Right renal cortex interstitium (tissue), 3 donors: ENCODE results near the gene THBD. TPM values are rescaled to one million over a fixed set of nuclear protein-coding genes. Genes with fewer than 3 reads are reported as not detected.
"Not testable (repeated sequence)": the region's sequence is repeated elsewhere in the genome, so short reads cannot be mapped to it uniquely, and the experiment has no call there.

ENCODE experiments used
- DNase-seq, 3 donors: peaks; one replicate each; pipeline ENCODE4 v3.0.0-alpha.2; 2013; ENCODE audit warnings: low read depth in 3 of 3, low spot score in 2 of 3
- polyA plus RNA-seq, 3 donors: library from polyadenylated mRNA; unstranded; fragments of 120-200 nt; gene quantifications; one replicate each; pipeline ENCODE4 v1.2.1, GENCODE V29; 2013; ENCODE audit not compliant: insufficient read length in 3 of 3

THBD gene
- polyA plus RNA-seq, 3 donors = 4.3 to 5.3 (median 5.2) TPM

GRCh38 chr20:23039136-23039875 is 10.2 kb downstream of the THBD start:
- no peak for DNase-seq

DNA sequence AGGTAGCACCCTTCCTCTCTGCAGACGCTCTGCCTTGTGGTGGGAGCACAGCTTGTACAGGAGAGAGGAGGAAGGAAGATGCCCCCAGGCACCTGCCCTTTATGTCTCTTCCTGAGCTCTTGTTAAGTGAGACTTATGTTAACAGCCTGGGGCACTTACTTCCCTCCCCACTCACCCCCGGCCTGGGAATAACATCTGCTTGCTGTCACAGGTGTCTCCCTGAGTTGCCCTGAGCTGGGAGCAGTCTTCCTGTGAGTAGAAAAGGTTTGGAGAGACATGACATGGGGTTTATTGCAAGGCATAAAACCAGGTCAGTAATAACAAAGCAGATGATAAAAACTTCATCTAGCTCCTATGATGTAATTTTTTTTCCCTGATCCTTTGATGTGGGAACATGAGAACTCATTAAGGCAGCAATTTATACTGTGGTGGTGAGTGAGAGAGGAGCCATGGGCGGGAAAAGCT is 12.4 kb downstream of the THBD start:
- DNase-seq = no peak

GRCh38 chr20:23036371-23036770 is 13.1 kb downstream of the THBD start:
- DNase-seq = no peak

GRCh38 chr20:23035731-23036130 is 13.7 kb downstream of the THBD start:
- no peak for DNase-seq

DNA sequence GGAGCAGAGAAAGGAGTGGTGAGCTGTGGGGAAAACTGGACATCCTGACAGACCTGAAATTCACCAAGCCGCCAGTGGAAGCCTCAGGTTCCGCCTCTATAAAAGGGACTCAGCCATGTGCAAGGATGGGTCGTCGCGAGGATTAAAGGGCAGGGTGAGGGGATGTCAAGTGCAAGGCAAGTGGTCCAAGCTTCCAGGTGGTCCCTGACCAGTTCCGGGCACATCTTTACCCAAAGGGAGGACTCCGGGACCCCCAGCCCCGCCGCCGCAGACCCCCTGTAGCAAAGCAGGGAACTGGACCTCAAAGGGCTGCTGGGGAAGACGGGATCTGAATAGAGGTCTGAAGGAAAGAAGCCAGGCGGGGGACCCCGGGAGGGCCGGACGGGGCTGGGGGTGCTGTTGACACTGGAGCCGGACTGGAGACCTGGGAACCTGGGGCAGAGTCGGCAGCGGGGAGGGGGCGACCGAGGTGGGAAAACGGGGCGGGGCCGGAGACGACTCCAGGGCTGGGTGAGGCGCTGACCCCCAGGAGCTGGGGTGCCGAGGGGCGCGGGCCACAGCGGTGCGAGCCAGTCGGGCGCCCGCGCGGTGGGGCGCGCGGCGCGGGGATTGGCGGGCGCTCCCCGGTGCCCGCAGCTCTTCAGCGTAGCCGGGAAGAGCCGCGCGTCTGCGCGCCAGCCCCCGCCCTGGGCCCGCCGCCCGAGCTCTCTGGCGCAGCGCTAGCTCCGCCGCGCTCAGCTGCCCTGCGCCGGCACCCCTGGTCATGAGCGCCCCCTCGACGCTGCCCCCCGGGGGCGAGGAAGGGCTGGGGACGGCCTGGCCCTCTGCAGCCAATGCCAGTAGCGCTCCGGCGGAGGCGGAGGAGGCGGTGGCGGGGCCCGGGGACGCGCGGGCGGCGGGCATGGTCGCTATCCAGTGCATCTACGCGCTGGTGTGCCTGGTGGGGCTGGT is 14.5 kb downstream of the THBD start, which contains the start of gene SSTR4:
Gene SSTR4 (plus strand): TSS at position 592 of the 951 bp plus-strand sequence. CDS start 172 bp downstream, at position 764.
- no peak for DNase-seq

GRCh38 chr20:23033918-23034317 is 15.6 kb downstream of the THBD start:
- no peak for DNase-seq

- no peak for DNase-seq
Observed at GRCh38 chr20:23032750-23033078, 16.8 kb downstream of the THBD start.

GRCh38 chr20:23032056-23032749 is 17.3 kb downstream of the THBD start:
- no peak for DNase-seq

- no peak for DNase-seq
Observed at GRCh38 chr20:23031346-23031745, 18.1 kb downstream of the THBD start.

DNA sequence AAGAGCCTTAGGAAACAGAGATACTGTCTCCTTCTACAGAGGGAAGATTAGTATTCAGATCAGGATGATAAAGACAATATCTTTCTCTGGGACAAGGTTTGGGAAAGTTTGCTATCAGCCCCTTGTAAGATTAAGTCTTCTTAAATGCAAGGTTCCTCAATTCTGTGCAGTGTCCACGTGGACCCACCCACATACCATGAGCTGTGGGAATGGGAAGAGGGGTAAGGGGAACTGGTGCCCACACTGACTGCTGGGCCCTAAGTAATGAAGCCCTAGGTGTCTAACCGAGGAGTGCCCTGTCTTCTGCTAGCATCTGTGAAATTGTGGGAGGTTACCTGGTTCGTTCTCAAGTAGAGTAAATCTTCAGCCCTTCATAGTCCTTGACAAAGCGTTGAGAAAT is 20.1 kb downstream of the THBD start:
- DNase-seq = no peak

DNA sequence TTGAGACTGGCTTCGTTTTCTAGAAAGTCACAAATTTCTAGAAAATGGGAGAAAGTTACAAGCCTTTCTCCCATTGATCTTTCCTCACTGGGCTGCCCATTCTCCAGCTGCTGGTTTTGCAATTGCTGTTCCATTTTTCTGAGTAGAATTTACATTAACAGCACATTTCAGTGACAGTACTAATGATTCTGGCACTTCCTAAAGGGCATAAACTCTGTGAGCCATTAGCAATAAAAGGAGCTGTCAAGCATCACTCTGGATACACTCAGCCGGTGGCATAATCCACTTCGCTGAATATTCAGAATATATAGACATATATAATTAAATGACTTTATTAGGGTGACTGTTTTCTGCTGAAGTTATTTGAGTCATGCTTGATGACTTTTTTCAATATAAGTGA is 21.1 kb downstream of the THBD start:
- no peak for DNase-seq

- no peak for DNase-seq
Observed at GRCh38 chr20:23027721-23028120, 21.8 kb downstream of the THBD start.

- DNase-seq = not testable (repeated sequence)
Observed at GRCh38 chr20:23025503-23025902, 24.0 kb downstream of the THBD start.

- DNase-seq = no peak
Observed at GRCh38 chr20:23024701-23025100, 24.8 kb downstream of the THBD start.

DNA sequence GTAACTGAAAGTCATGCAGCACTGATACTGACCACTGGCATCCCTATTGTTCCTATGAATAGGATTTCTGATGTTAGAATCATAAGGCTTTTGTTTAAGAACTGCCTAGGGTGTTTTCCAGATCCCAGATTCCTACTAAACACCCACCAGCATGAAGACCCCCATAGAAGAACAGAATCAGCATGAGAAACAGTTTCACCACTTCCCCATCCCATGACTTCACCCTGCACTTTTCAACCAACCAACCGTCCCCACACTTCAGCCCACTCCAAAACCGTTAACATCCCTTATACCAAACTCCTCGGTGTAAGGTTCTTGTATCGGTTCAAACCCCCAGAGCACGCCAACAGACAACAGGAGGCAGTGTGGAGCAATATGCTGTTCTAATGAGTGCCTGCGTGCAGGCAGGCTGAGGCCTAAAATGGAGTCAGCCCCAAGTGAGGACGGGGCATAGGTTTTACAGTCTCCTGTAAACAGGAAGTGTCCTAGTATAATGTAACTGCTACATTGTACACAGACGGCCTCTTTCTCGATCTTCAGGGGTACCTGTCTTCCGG is 25.8 kb downstream of the THBD start:
- DNase-seq = no peak

DNA sequence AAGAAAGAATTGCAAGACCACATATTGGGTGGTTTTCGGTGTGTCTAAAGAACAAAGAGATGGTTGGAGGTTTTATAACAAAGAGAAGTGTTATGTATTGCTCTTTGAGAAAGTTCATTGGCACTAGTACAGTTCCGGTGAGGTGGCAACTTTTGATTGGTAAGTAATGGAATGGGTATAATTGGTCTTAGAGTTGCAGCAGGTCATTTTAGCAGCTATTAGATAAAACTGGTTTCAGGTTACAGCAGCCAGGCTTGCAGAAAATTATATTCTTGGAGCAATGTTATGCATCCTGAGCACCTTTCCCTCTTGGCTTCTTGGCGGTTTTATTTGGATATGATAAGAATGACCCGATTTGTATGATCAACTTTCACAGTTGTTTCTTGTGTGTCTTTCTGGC is 26.6 kb downstream of the THBD start:
- no peak for DNase-seq

GRCh38 chr20:23021951-23022350 is 27.5 kb downstream of the THBD start:
- DNase-seq = no peak

DNA sequence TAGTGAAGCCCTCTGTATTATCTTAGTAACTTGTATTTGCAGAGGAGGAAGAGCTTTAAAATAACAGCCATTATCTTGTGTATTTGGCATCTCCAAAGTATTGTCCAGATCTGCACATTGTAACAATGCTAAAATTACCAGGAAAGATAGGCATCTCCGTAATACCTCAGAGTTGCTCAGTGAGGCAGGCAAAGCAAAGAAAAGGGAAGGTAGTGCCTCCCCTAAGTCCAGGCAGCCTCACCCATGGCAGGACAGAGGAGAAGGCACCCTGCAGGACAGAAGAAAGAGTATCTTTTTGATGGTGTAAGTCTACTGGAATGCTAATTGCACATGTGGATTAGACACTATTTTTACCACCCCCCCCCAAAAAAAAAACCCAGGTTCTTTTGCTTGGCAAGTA is 27.9 kb downstream of the THBD start:
- DNase-seq = no peak

DNA sequence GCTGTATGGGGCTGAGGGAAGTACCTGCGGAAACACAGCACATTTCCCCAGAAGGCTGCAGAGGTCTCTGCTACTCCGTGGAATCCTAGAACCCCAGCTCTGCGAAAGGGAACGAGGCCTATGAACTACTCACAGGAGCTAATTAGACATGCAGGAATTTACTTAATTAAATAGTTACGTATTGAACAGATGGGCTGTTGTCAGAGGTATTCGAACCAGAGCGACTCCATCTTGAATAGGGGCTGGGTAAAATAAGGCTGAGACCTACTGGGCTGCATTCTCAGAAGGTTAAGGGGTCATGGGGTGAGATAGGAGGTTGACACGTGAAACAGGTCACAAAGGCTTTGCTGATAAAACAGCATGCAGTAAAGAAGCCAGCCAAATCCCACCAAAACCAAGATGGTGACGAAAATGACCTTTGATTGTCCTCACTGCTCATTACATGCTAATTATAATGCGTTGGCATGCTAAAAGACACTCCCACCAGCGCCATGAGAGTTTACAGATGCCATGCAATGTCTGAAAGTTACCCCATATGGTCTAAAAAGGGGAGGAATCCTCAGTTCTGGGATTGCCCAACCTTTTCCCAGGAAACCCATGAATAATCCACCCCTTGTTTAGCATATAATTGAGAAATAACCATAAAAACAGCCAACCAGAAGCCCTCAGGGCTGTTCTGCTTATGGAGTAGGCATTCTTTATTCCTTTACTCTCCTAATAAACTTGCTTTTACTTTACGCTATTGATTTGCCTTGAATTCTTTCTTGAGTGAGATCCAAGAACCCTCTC is 29.0 kb downstream of the THBD start:
- no peak for DNase-seq

- DNase-seq = no peak
Observed at GRCh38 chr20:23019403-23019802, 30.1 kb downstream of the THBD start.
